Liver (tissue), 3 donors: ENCODE data around the gene NR2F6.

ENCODE experiments used
- CTCF ChIP-seq: fragments of 150-350 bp; IDR thresholded peaks from 2 replicates; pipeline ENCODE4 v1.5.1; 2017; ENCODE audit warnings: improper control_type of control experiment, low read depth, low read length; ENCODE audit not compliant: missing input control
- TAF1 ChIP-seq: conservative IDR thresholded peaks from 2 replicates; pipeline ENCODE4 v1.6.1; 2016; ENCODE audit warnings: antibody characterized with exemption, mild to moderate bottlenecking
- donor health status: healthy.
- donor health status: healthy.

- TF ChIP-seq CTCF (no peak), TAF1 (no peak)
Observed at GRCh38 chr19:17219286-17219685, 26.4 kb downstream of the NR2F6 start.
